HTR-8/SVneo (cell line): ENCODE results near the gene GMPS.
"Not testable (repeated sequence)": the region's sequence is repeated elsewhere in the genome, so short reads cannot be mapped to it uniquely, and the experiment has no call there.

Experiments
- DNase-seq: peaks from one replicate; pipeline ENCODE4 v3.0.0; 2011; ENCODE audit warnings: low spot score, mixed read lengths; ENCODE audit not compliant: insufficient read length
- FAIRE-seq: peaks from 2 replicates; lab custom pipeline; 2011; peaks lifted over from hg19 to GRCh38; lab: Jason Lieb, UNC

The GMPS gene

GRCh38 chr3:155919728-155920127 lies 49.3 kb downstream of the GMPS start:
- FAIRE-seq (no peak), DNase-seq (no peak)

GRCh38 chr3:155921486-155921885 lies 51.0 kb downstream of the GMPS start:
- FAIRE-seq (no peak), DNase-seq (no peak)

GRCh38 chr3:155934230-155934629 lies 63.8 kb downstream of the GMPS start:
- no peak for FAIRE-seq
- DNase-seq, result no peak

GRCh38 chr3:155938409-155938808 lies 68.0 kb downstream of the GMPS start:
- no peak for DNase-seq
- FAIRE-seq, result no peak

GRCh38 chr3:155941354-155941753 lies 70.9 kb downstream of the GMPS start:
- no peak for FAIRE-seq

GRCh38 chr3:155944081-155944480 lies 73.6 kb downstream of the GMPS start:
- DNase-seq (no peak), FAIRE-seq (no peak)

More at GRCh38 chr3:155941354-155941753, 70.9 kb downstream of the GMPS start:
- DNase-seq, result no peak

- DNase-seq (peak; percentile 45), FAIRE-seq (no peak)
These were observed 75.7 kb downstream of the GMPS start for GRCh38 chr3:155946178-155946577.

GRCh38 chr3:155948476-155948875 lies 78.0 kb downstream of the GMPS start:
- no peak for DNase-seq
- FAIRE-seq, result no peak

GRCh38 chr3:155949453-155950217 lies 79.2 kb downstream of the GMPS start:
- DNase-seq (no peak), FAIRE-seq (no peak)

- FAIRE-seq, result no peak
These were observed 86.3 kb downstream of the GMPS start for GRCh38 chr3:155956508-155957411.

GRCh38 chr3:155957412-155957880 lies 87.0 kb downstream of the GMPS start:
- DNase-seq, result no peak
- FAIRE-seq, result no peak

More at GRCh38 chr3:155956508-155957411, 86.3 kb downstream of the GMPS start:
- no peak for DNase-seq

GRCh38 chr3:155958676-155959075 lies 88.2 kb downstream of the GMPS start:
- FAIRE-seq, result no peak

GRCh38 chr3:155960060-155960459 lies 89.6 kb downstream of the GMPS start:
- DNase-seq, result no peak
- no peak for FAIRE-seq

More at GRCh38 chr3:155958676-155959075, 88.2 kb downstream of the GMPS start:
- no peak for DNase-seq

- DNase-seq, FAIRE-seq: not testable (repeated sequence)
These were observed 90.6 kb downstream of the GMPS start for GRCh38 chr3:155961044-155961443.

- DNase-seq, result no peak
- FAIRE-seq, result no peak
These were observed 93.1 kb downstream of the GMPS start for GRCh38 chr3:155963570-155963969.

GRCh38 chr3:155970398-155970797 lies 99.9 kb downstream of the GMPS start:
- FAIRE-seq (no peak), DNase-seq (no peak)

GRCh38 chr3:155972885-155973584 lies 102.6 kb downstream of the GMPS start:
- no peak for FAIRE-seq
- DNase-seq, result no peak

GRCh38 chr3:155978324-155978723 lies 107.9 kb downstream of the GMPS start:
- FAIRE-seq (no peak), DNase-seq (no peak)

- DNase-seq (no peak), FAIRE-seq (no peak)
These were observed 109.3 kb downstream of the GMPS start for GRCh38 chr3:155979746-155980145.

- no peak for FAIRE-seq
- DNase-seq, result no peak
These were observed 111.2 kb downstream of the GMPS start for GRCh38 chr3:155981669-155982068.
